ENCODE data around the gene KCNE4. TPM values are rescaled to one million over a fixed set of nuclear protein-coding genes. Genes with fewer than 3 reads are reported as not detected.

KCNE4 gene
- polyA plus RNA-seq, 1 donor from 2014 or later = not detected

DNA sequence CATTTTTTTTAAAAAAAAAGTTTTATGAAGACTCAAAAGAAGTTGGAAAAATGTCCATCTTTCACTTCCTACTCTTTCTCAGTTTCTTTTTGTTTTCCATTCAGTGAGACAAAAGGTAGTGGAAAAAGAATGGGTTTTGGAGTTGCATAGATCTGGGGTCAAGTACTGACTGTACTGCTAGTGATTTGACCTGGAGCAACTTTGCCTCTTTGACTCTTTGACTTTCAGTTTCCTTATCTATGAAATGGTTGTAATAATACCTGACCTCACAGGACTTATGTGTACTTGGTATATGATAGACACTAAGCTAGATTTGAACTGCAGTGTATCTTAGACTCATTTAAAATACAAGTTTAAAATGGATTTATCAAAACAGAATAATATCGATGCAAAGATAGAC lies 3.5 kb upstream of the KCNE4 start:
- H4K20me1 ChIP-seq (ENCODE audit: insufficient read depth) = no peaks in the 10 kb centered on the region
- no peaks in the 10 kb centered on the region for H3K9me3 ChIP-seq (ENCODE audit: low read length)
- no peaks in the 10 kb centered on the region for H3K27me3 ChIP-seq (ENCODE audit: insufficient read depth, low read depth, low read length)
- H3K9me2 ChIP-seq (ENCODE audit: insufficient read depth, low read length) = no peaks in the 10 kb centered on the region
- no peak overlapping the region for H2AFZ ChIP-seq (ENCODE audit: low read depth, low read length)
- no peaks in the 10 kb centered on the region for H3K79me2 ChIP-seq (replicated peaks; ENCODE audit: insufficient read depth, low read length)
- no peak overlapping the region for H3K4me3 ChIP-seq (ENCODE audit: low read length)
- TF ChIP-seq TAF1 (IDR thresholded peaks at IDR 0.05; ENCODE audit: low read depth) (no peak), EZH2 (IDR thresholded peaks at IDR 0.05; ENCODE audit: borderline replicate concordance, insufficient read depth, low read length, poor library complexity, severe bottlenecking) (no peak), EP300 (conservative IDR thresholded peaks at IDR 0.05; ENCODE audit: poor library complexity, severe bottlenecking) (no peak), SMC3 (conservative IDR thresholded peaks at IDR 0.05; ENCODE audit: poor library complexity) (no peak), MXI1 (conservative IDR thresholded peaks at IDR 0.05; ENCODE audit: poor library complexity, severe bottlenecking) (no peak), RAD21 (conservative IDR thresholded peaks at IDR 0.05) (no peak), POLR2AphosphoS5 (IDR thresholded peaks at IDR 0.05) (no peak)
- TF ChIP-seq, protein P1, sequence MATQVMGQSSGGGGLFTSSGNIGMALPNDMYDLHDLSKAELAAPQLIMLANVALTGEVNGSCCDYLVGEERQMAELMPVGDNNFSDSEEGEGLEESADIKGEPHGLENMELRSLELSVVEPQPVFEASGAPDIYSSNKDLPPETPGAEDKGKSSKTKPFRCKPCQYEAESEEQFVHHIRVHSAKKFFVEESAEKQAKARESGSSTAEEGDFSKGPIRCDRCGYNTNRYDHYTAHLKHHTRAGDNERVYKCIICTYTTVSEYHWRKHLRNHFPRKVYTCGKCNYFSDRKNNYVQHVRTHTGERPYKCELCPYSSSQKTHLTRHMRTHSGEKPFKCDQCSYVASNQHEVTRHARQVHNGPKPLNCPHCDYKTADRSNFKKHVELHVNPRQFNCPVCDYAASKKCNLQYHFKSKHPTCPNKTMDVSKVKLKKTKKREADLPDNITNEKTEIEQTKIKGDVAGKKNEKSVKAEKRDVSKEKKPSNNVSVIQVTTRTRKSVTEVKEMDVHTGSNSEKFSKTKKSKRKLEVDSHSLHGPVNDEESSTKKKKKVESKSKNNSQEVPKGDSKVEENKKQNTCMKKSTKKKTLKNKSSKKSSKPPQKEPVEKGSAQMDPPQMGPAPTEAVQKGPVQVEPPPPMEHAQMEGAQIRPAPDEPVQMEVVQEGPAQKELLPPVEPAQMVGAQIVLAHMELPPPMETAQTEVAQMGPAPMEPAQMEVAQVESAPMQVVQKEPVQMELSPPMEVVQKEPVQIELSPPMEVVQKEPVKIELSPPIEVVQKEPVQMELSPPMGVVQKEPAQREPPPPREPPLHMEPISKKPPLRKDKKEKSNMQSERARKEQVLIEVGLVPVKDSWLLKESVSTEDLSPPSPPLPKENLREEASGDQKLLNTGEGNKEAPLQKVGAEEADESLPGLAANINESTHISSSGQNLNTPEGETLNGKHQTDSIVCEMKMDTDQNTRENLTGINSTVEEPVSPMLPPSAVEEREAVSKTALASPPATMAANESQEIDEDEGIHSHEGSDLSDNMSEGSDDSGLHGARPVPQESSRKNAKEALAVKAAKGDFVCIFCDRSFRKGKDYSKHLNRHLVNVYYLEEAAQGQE (IDR thresholded peaks at IDR 0.05; ENCODE audit: borderline replicate concordance) = no peak
- TF ChIP-seq, protein P2, sequence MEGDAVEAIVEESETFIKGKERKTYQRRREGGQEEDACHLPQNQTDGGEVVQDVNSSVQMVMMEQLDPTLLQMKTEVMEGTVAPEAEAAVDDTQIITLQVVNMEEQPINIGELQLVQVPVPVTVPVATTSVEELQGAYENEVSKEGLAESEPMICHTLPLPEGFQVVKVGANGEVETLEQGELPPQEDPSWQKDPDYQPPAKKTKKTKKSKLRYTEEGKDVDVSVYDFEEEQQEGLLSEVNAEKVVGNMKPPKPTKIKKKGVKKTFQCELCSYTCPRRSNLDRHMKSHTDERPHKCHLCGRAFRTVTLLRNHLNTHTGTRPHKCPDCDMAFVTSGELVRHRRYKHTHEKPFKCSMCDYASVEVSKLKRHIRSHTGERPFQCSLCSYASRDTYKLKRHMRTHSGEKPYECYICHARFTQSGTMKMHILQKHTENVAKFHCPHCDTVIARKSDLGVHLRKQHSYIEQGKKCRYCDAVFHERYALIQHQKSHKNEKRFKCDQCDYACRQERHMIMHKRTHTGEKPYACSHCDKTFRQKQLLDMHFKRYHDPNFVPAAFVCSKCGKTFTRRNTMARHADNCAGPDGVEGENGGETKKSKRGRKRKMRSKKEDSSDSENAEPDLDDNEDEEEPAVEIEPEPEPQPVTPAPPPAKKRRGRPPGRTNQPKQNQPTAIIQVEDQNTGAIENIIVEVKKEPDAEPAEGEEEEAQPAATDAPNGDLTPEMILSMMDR (IDR thresholded peaks at IDR 0.05; ENCODE audit: poor library complexity, severe bottlenecking) = no peak
- no peak overlapping the region for H3K4me2 ChIP-seq (ENCODE audit: low read length)
- no peaks in the 10 kb centered on the region for H3K36me3 ChIP-seq (ENCODE audit: insufficient read depth, low read length)
- no peak overlapping the region for H3K9ac ChIP-seq (ENCODE audit: low read length)
- no peaks in the 10 kb centered on the region for H3F3A ChIP-seq (ENCODE audit: insufficient read depth, low read length, poor library complexity, severe bottlenecking)
- no peak overlapping the region for H3K27ac ChIP-seq (ENCODE audit: low read length)

DNA sequence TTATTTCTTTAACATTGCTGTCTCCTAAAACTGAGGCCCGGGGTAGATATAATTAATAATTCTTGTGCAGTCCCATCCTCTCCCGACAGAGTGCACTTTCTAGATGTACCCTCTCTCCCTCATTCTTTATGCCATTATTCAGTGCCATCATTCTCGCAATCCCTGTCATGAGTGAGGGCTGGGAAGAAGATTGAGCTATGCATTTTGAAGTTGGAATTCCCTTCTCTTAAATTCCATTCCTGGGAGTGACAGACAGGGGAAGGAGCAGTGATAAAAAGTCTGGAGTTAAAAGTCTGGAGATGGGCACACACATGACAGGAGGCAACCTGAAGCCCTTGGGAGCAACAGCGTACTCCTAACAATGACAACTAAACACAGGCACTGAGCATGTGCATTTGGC lies 2.6 kb upstream of the KCNE4 start:
- Histone ChIP-seq H3K4me2 (ENCODE audit: low read length) (no peak overlapping the region), H3F3A (ENCODE audit: insufficient read depth, low read length, poor library complexity, severe bottlenecking) (no peaks in the 10 kb centered on the region), H3K9ac (ENCODE audit: low read length) (no peak overlapping the region), H3K9me2 (ENCODE audit: insufficient read depth, low read length) (no peaks in the 10 kb centered on the region), H3K79me2 (replicated peaks; ENCODE audit: insufficient read depth, low read length) (no peaks in the 10 kb centered on the region), H3K27me3 (ENCODE audit: insufficient read depth, low read depth, low read length) (no peaks in the 10 kb centered on the region), H3K27ac (ENCODE audit: low read length) (no peak overlapping the region), H3K36me3 (ENCODE audit: insufficient read depth, low read length) (no peaks in the 10 kb centered on the region), H4K20me1 (ENCODE audit: insufficient read depth) (no peaks in the 10 kb centered on the region), H2AFZ (ENCODE audit: low read depth, low read length) (no peak overlapping the region), H3K4me3 (ENCODE audit: low read length) (no peak overlapping the region), H3K9me3 (ENCODE audit: low read length) (no peaks in the 10 kb centered on the region)
- TF ChIP-seq EZH2 (IDR thresholded peaks at IDR 0.05; ENCODE audit: borderline replicate concordance, insufficient read depth, low read length, poor library complexity, severe bottlenecking) (no peak), RAD21 (conservative IDR thresholded peaks at IDR 0.05) (no peak), MXI1 (conservative IDR thresholded peaks at IDR 0.05; ENCODE audit: poor library complexity, severe bottlenecking) (no peak), TAF1 (IDR thresholded peaks at IDR 0.05; ENCODE audit: low read depth) (no peak)
- TF ChIP-seq, protein P2 (IDR thresholded peaks at IDR 0.05; ENCODE audit: poor library complexity, severe bottlenecking) = no peak
